ENCODE results near the gene TNK2. TPM values are rescaled to one million over a fixed set of nuclear protein-coding genes. Genes with fewer than 3 reads are reported as not detected.

The TNK2 gene
- total RNA-seq, 4 donors from 2014 or later: 12.6 to 26.6 (median 15.6) TPM

DNA sequence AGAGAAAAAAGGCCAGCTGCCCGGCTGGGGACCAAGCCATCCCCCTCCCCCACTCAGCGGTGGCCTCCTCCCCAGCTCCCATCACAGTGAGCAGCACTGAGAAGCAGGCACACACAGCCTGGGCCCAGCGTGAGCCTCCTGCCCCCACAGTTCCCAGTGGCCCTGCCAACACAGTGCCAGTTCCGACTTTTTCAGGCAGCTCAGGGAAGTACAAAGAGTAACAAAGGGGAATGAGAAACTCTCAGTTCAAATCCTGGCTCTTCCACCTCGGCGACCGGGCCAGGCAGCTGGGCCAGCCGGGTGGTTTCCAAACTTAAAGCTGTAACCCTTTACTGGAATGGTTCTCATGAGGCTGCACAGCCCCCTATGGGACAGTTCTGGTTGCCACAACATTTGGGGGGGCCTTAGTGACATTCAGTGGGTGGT is 18.5 kb downstream of the TNK2 start:
- TF ChIP-seq, protein P1, sequence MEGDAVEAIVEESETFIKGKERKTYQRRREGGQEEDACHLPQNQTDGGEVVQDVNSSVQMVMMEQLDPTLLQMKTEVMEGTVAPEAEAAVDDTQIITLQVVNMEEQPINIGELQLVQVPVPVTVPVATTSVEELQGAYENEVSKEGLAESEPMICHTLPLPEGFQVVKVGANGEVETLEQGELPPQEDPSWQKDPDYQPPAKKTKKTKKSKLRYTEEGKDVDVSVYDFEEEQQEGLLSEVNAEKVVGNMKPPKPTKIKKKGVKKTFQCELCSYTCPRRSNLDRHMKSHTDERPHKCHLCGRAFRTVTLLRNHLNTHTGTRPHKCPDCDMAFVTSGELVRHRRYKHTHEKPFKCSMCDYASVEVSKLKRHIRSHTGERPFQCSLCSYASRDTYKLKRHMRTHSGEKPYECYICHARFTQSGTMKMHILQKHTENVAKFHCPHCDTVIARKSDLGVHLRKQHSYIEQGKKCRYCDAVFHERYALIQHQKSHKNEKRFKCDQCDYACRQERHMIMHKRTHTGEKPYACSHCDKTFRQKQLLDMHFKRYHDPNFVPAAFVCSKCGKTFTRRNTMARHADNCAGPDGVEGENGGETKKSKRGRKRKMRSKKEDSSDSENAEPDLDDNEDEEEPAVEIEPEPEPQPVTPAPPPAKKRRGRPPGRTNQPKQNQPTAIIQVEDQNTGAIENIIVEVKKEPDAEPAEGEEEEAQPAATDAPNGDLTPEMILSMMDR (IDR thresholded peaks at IDR 0.05): no peak
- no peak for ATAC-seq (ENCODE audit: low FRiP score)
- no peak for DNase-seq (ENCODE audit: low spot score)

DNA sequence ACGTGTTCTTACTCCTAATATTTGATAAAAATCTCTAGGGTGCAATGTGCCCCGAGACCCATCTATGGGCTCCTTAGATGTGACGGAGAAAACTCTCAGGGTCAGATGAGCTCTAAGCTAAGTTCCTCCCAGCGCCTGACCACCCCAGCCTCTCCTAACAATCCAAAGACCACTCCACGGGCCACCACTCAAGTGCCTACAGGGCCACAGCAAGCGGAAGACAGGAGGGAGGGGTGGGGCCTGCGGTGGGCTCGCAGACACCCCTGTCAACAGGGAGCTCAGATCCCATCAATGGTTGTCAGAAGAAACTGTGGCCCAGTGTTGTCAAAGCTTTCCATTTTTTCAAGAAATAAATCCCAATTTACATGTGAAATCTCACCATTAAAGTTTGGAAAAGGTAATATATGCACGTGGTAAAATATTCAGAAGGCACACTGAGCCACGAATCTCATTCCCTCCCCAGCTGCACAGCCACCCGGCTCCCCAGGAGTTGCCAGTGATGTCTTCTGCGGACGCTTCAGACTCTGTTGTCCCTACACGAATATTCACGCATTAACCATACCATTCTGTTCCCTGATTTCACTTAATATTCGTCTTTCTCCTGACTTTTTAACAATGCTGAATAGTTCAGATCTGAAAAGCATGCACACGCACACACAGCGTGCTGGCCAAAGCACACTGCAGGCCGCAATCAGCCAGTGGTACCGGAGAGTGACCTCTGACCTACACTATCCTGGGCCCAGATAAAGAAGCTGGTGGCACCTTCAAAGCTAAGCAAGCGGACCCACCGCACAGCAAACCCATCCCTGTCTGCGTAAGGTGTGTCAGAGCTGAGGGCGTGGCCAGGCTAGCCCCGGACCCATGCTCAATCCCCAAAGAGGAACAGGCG is 19.1 kb downstream of the TNK2 start:
- TF ChIP-seq, protein P1 (IDR thresholded peaks at IDR 0.05): no peak
- no peak for DNase-seq (ENCODE audit: low spot score)
- ATAC-seq (ENCODE audit: low FRiP score): no peak

DNA sequence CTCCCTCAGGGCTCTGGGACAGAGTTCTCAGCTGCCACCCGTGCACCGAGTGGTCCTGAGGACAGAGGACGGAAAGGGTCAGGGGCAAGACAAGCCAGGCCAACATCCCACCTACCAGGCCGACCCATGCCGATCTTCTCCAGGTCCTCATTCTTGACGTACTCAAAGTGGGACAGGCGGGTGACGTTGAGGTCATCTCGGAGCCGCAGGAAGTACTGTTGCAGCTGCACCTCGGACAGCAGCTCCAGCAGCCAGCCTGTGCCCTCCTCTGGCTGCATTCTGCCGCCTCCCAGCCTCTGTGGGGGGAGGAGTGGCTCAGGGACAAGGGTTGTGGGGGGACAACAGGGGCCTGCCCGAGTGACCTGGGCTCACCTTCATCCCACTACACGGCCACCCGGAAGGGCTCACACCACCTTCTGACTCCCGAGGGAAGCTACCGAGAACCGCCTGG is 20.0 kb downstream of the TNK2 start:
- no peak for DNase-seq (ENCODE audit: low spot score)
- ATAC-seq (ENCODE audit: low FRiP score): no peak
- TF ChIP-seq, protein P1 (IDR thresholded peaks at IDR 0.05): no peak

DNA sequence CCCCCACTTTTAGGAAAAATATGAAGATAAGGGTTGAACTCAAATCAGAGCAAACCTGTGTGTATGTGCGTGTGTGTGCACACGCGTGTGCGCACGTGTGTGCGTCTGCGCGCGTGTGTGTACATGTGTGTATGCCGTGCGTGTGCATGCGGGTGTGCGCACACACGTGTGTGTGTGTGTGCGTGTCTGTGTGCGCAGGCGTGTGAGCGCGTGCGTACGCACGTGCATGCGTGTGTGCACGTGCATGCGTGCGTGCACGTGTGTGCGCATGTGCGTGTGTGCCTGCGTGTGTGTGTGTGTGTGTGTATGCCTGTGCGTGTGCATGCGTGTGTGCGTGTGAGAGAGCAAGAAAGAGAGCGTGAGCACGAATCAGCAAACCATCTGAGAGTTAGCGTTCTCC is 20.7 kb downstream of the TNK2 start:
- no peak for ATAC-seq (ENCODE audit: low FRiP score)
- TF ChIP-seq, protein P1 (IDR thresholded peaks at IDR 0.05): no peak
- DNase-seq (ENCODE audit: low spot score): no peak

DNA sequence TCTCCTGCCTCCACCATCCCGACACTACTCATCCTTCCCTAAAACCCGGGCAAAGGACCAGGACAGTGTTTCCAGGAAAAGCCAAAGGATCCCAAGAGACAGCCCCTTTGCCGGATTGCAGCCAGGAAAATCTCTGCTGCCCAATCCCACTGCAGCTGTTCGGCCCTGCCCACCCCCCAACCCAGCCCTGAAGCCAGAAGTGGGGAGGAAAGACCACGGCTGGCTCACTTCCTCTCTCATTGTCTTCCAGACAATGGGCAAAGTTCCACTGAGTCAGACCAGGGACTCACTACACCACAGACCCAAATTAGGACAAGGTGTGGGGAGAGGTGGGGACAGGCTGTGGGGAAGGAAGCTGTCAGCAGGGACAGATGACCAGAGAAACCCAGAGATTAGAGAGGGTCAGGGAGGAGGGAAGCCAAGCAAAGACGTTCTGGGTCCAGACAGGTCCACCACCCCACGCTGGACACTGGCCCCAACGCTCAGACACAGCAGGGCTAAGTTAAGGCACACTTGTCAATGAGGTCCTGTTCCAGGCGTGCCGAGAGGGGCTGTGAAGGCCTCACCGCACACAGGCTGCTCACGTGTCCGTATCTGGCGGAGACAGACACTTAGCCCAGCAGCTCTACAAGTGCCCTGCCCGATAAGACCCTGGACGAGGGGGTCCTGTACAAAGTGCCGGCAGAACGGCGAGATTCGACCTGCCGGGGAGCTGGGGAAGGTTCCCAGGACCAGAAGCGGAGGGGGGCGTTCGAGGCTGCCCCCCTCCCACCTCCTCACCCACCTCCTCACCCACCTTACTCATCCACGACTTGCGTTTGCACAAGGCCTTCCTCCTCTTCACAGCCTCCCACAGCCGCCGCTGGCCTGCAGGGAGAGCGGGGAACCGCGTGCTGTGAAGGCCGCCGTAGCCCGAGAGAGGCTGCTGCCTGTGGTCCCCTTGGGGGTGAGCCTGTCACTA is 21.9 kb downstream of the TNK2 start:
- no peak for DNase-seq (ENCODE audit: low spot score)

More for the DNA sequence above, 21.9 kb downstream of the TNK2 start:
- TF ChIP-seq, protein P1 (IDR thresholded peaks at IDR 0.05): no peak
- peak; percentile 19 for ATAC-seq (ENCODE audit: low FRiP score)

Measured in omental fat pad (tissue), 4 donors.